Fibroblast of lung (primary cell): ENCODE results near the gene GCG. TPM values are rescaled to one million over a fixed set of nuclear protein-coding genes. Genes with fewer than 3 reads are reported as not detected.
A peak's percentile ranks its signal among the peaks of the same experiment; 100 is the strongest.

Experiments
- DNase-seq, 2 donors: peaks; one replicate each; pipeline versions ENCODE4 v3.0.0 to v3.0.0-alpha.2; 2010; ENCODE audit warnings: low read depth in 2 of 2
- H2AFZ ChIP-seq: 2 replicates; pipeline ENCODE4 v1.5.1; 2012; ENCODE audit warnings: low read length, control low read depth, inconsistent platforms
- H3K27ac ChIP-seq: 2 replicates; pipeline ENCODE4 v1.5.1; 2011; ENCODE audit warnings: low read length, control low read depth; ENCODE audit not compliant: insufficient read depth
- H3K27me3 ChIP-seq: 2 replicates; pipeline ENCODE4 v1.5.1; 2011; ENCODE audit warnings: mild to moderate bottlenecking, low read length; ENCODE audit not compliant: control insufficient read depth, insufficient read depth
- H3K36me3 ChIP-seq: 2 replicates; pipeline ENCODE4 v1.5.1; 2011; ENCODE audit warnings: low read length; ENCODE audit not compliant: control insufficient read depth, insufficient read depth
- H3K4me1 ChIP-seq: 2 replicates; pipeline ENCODE4 v1.5.1; 2011; ENCODE audit warnings: low read length; ENCODE audit not compliant: control insufficient read depth, insufficient read depth; ENCODE audit errors: extremely low read depth
- H3K4me2 ChIP-seq: 2 replicates; pipeline ENCODE4 v1.5.1; 2011; ENCODE audit warnings: low read length, control low read depth; ENCODE audit not compliant: insufficient read depth; ENCODE audit errors: extremely low read depth
- H3K4me3 ChIP-seq, 4 experiments: fragments of 200-600 bp in 1 of 4; sonication (generic) in 1 of 4; replicated peaks in 1 of 4; 2 replicates each; pipeline ENCODE4 v1.5.1; 2011 to 2016; ENCODE audit warnings: low read length in 4 of 4, low read depth in 3 of 4, mild to moderate bottlenecking in 3 of 4, control low read depth in 2 of 4, inconsistent platforms in 1 of 4, mixed read lengths in 1 of 4; ENCODE audit not compliant: insufficient read depth in 1 of 4; ENCODE audit errors: control extremely low read depth in 1 of 4
- H3K79me2 ChIP-seq: 2 replicates; pipeline ENCODE4 v1.5.1; 2012; ENCODE audit warnings: mild to moderate bottlenecking, low read length, inconsistent platforms; ENCODE audit not compliant: control insufficient read depth, insufficient read depth
- H3K9ac ChIP-seq: 2 replicates; pipeline ENCODE4 v1.5.1; 2011; ENCODE audit warnings: mild to moderate bottlenecking, low read length, control low read depth; ENCODE audit not compliant: insufficient read depth
- H3K9me3 ChIP-seq: 2 replicates; pipeline ENCODE4 v1.5.1; 2012; ENCODE audit warnings: low read depth, low read length; ENCODE audit not compliant: control insufficient read depth, insufficient read depth
- H4K20me1 ChIP-seq: 2 replicates; pipeline ENCODE4 v1.5.1; 2011; ENCODE audit warnings: low read length; ENCODE audit not compliant: control insufficient read depth, insufficient read depth; ENCODE audit errors: extremely low read depth
- CTCF ChIP-seq, 2 donors: IDR thresholded peaks in 1 of 2; conservative IDR thresholded peaks in 1 of 2; 1 replicate in 1 of 2; 2 replicates in 1 of 2; pipeline ENCODE4 v1.5.1; 2011 to 2012; ENCODE audit warnings: low read length in 2 of 2, control low read depth in 1 of 2, inconsistent platforms in 1 of 2, low read depth in 1 of 2, mild to moderate bottlenecking in 1 of 2
- EZH2 ChIP-seq: IDR thresholded peaks from 2 replicates; pipeline ENCODE4 v1.5.1; 2012; ENCODE audit warnings: low read length, control low read depth, mild to moderate bottlenecking; ENCODE audit errors: missing control alignments
- polyA plus RNA-seq, 2 donors: library from polyadenylated mRNA; depleted of rRNA in 1 of 2; stranded (reverse) in 1 of 2; unstranded in 1 of 2; fragments of >200 nt; gene quantifications; 2 replicates each; pipeline ENCODE4 v1.2.1, GENCODE V29; 2011 to 2012; ENCODE audit warnings: missing spikeins in 1 of 2
- total RNA-seq: library from RNA; depleted of rRNA; stranded (reverse); fragments of >200 nt; gene quantifications from 2 replicates; pipeline ENCODE4 v1.2.1, GENCODE V29; 2014

GCG gene
- total and polyA plus RNA-seq, 2 donors (not counting 1 experiment from before 2014, with no cell fraction given), result not detected

DNA sequence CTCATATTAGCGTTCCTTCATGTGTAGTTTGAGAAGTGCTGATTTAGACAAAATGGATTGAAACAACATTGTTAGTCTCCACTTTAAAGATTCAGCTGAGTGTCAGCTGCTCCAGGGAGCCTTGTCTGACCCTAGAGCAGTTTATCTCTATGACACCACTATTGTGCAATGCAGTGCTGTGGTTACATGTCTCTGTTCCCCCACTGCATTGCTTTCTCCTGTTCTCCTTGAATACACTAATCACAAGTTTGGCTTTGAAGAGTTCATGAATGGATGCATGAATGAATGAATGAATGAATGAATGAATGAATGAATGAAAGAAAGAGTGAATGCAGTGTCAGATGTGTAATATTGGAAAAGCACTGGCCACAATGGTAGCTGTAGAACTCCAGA, 38.3 kb downstream of the GCG start:
- peak; percentile 81 to 82 for DNase-seq
- Histone ChIP-seq H2AFZ (no peak overlapping the region), H3K79me2 (no peaks in the 10 kb centered on the region), H3K36me3 (no peaks in the 10 kb centered on the region), H3K4me3 (no peak overlapping the region), H3K27ac (no peak overlapping the region), H3K9me3 (no peaks in the 10 kb centered on the region), H4K20me1 (no peaks in the 10 kb centered on the region), H3K4me2 (no peak overlapping the region), H3K4me1 (peaks cover 7% of the 10 kb centered on the region), H3K9ac (no peak overlapping the region), H3K27me3 (no peaks in the 10 kb centered on the region)
- TF ChIP-seq CTCF (conservative IDR thresholded peaks at IDR 0.05 in 1 of 2, IDR thresholded peaks at IDR 0.05 in 1 of 2; ENCODE audit: low read depth in 1 of 2, low read length in 2 of 2), result no peak
- TF ChIP-seq EZH2, result no peak

- Histone ChIP-seq H3K79me2 (no peaks in the 10 kb centered on the region), H2AFZ (no peak overlapping the region), H3K36me3 (no peaks in the 10 kb centered on the region), H3K27ac (no peak overlapping the region), H3K27me3 (no peaks in the 10 kb centered on the region), H4K20me1 (no peaks in the 10 kb centered on the region), H3K4me3 (no peak overlapping the region), H3K4me2 (no peak overlapping the region), H3K9me3 (no peaks in the 10 kb centered on the region), H3K4me1 (peaks cover 7% of the 10 kb centered on the region), H3K9ac (no peak overlapping the region)
- DNase-seq, result no peak
- no peak for TF ChIP-seq CTCF (conservative IDR thresholded peaks at IDR 0.05 in 1 of 2, IDR thresholded peaks at IDR 0.05 in 1 of 2; ENCODE audit: low read depth in 1 of 2, low read length in 2 of 2)
Measured at GRCh38 chr2:162113088-162113775, 38.8 kb downstream of the GCG start.

DNA sequence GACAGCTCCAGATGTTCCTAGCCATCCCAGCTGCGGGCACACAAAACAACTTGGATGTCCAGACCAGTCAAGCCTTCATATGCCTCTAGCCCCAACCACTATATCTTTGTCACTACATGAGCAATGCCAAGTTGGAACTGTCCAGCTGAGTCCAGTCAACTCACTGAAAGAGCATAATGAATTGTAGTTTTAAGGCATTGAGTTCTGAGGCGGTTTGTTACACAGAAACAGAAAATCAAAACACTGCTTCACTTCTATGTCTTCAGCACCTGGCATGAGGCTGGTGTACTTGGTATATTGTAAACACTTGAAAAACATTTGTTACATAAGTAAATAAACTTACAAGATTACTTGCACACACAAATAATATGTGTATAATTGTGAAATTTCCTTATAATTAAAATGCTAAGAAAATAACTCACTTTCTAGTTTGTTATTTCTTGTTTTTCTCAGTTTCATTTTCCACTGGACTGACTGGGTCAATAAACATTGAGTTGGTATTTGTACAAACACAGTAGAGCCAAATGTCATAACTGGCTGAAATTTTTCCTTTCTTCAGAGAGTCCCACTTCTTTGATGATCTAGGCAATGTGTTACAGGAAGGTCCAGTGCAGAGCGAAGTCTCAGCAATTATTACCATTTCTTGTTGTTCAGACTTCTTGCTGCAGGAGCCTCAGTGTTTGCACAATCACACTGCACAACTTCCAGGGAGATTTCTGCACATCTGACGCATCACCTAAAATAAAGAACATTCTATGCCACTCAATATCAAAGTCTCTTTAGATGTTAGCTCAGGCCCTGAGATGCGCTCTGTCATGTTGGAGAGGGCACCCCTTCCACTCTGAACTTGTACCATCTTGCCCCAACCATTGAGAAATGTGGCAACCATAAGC, 39.8 kb downstream of the GCG start:
- H4K20me1 ChIP-seq, result no peaks in the 10 kb centered on the region
- no peak overlapping the region for H3K27ac ChIP-seq
- H3K4me1 ChIP-seq, result peaks cover 7% of the 10 kb centered on the region
- H3K9ac ChIP-seq, result no peak overlapping the region
- DNase-seq, result peak in 1 of 2 donors; percentile 44
- H3K79me2 ChIP-seq, result no peaks in the 10 kb centered on the region
- H3K27me3 ChIP-seq, result no peaks in the 10 kb centered on the region
- H2AFZ ChIP-seq, result no peak overlapping the region
- H3K4me2 ChIP-seq, result no peak overlapping the region
- H3K4me3 ChIP-seq, result no peak overlapping the region
- no peaks in the 10 kb centered on the region for H3K36me3 ChIP-seq
- TF ChIP-seq EZH2, result no peak
- TF ChIP-seq CTCF (conservative IDR thresholded peaks at IDR 0.05 in 1 of 2, IDR thresholded peaks at IDR 0.05 in 1 of 2; ENCODE audit: low read depth in 1 of 2, low read length in 2 of 2), result no peak
- H3K9me3 ChIP-seq, result no peaks in the 10 kb centered on the region
